ENCODE results near the gene KIAA1143.

The KIAA1143 gene

GRCh38 chr3:44761424-44762169, at the start of gene KIAA1143, which contains the start of gene KIF15:
TSS of gene KIAA1143 (minus strand) at chr3:44761619. CDS start at chr3:44761602, 17 bp downstream.
TSS of gene KIF15 (plus strand) at chr3:44761794. CDS start at chr3:44761866, 72 bp downstream.
- DNase-seq = peak; percentile 99

- DNase-seq = no peak
Measured at GRCh38 chr3:44805960-44806359, 44.5 kb upstream of the KIAA1143 start.

GRCh38 chr3:44803298-44803697, 41.9 kb upstream of the KIAA1143 start:
- no peak for DNase-seq

- DNase-seq = no peak
Measured at GRCh38 chr3:44802011-44802410, 40.6 kb upstream of the KIAA1143 start.

- no peak for DNase-seq
Measured at GRCh38 chr3:44795197-44795596, 33.8 kb upstream of the KIAA1143 start.

GRCh38 chr3:44782891-44783290, 21.5 kb upstream of the KIAA1143 start:
- no peak for DNase-seq

- no peak for DNase-seq
Measured at GRCh38 chr3:44772099-44772442, 10.7 kb upstream of the KIAA1143 start.

- DNase-seq = no peak
Measured at GRCh38 chr3:44771424-44772098, 10.1 kb upstream of the KIAA1143 start.

GRCh38 chr3:44764248-44764647, 2.8 kb upstream of the KIAA1143 start:
- DNase-seq = no peak

- no peak for DNase-seq
Measured at GRCh38 chr3:44762690-44763089, 1.3 kb upstream of the KIAA1143 start.

- no peak for DNase-seq
Measured at GRCh38 chr3:44762170-44762677, 805 bp upstream of the KIAA1143 start.

GRCh38 chr3:44761101-44761423, 357 bp downstream of the KIAA1143 start:
- no peak for DNase-seq

- no peak for DNase-seq
Measured at GRCh38 chr3:44734646-44735168, 26.7 kb downstream of the KIAA1143 start.

GRCh38 chr3:44729384-44729910, 32.0 kb downstream of the KIAA1143 start, which contains the start of gene ZNF501:
TSS of gene ZNF501 (plus strand) at chr3:44729635. CDS start at chr3:44734422, 4,787 bp downstream.
- peak; percentile 80 for DNase-seq

GRCh38 chr3:44722103-44722401, 39.4 kb downstream of the KIAA1143 start:
- no peak for DNase-seq

GRCh38 chr3:44721231-44722102, 40.0 kb downstream of the KIAA1143 start:
- peak; percentile 4 for DNase-seq

- DNase-seq = peak; percentile 67
Measured at GRCh38 chr3:44712455-44713075, 48.9 kb downstream of the KIAA1143 start, which contains the start of gene ZNF502. TSS of gene ZNF502 (plus strand) at chr3:44712660. CDS start at chr3:44720262, 7,602 bp downstream.

Measured in suppressor macrophage treated with lipopolysaccharide for 4 hours (primary cell).